HepG2 (cell line): ENCODE data around the gene PSPH. TPM values are rescaled to one million over a fixed set of nuclear protein-coding genes. Genes with fewer than 3 reads are reported as not detected.

Experiments used
- CTCF ChIP-seq: sonication (generic); formaldehyde crosslinking; IDR thresholded peaks from 2 replicates; pipeline ENCODE4 v1.5.0; 2020; ENCODE audit warnings: mild to moderate bottlenecking, missing genetic modification reagents, moderate library complexity
- FOXO1 ChIP-seq: sonication (generic); formaldehyde crosslinking; IDR thresholded peaks from 2 replicates; pipeline ENCODE4 v1.4.0; 2020; ENCODE audit warnings: missing genetic modification reagents
- GATAD1 ChIP-seq: IDR thresholded peaks from 2 replicates; pipeline ENCODE4 v1.6.1; 2016; ENCODE audit warnings: missing genetic modification reagents, missing compliant biosample characterization
- HIC2 ChIP-seq: sonication (generic); formaldehyde crosslinking; IDR thresholded peaks from 2 replicates; pipeline ENCODE4 v1.9.0; 2022; ENCODE audit warnings: low read depth, missing genetic modification reagents
- HNRNPH1 ChIP-seq: fragments of 200-400 bp; formaldehyde crosslinking; optimal IDR thresholded peaks from 2 replicates; pipeline ENCODE3; 2017; ENCODE audit warnings: mild to moderate bottlenecking, low read depth, low read length
- MTF1 ChIP-seq: sonication (generic); formaldehyde crosslinking; IDR thresholded peaks from 2 replicates; pipeline ENCODE4 v1.5.0; 2020; ENCODE audit warnings: missing genetic modification reagents
- MYNN ChIP-seq: sonication (generic); formaldehyde crosslinking; IDR thresholded peaks from 2 replicates; pipeline ENCODE4 v1.4.0; 2020; ENCODE audit warnings: mild to moderate bottlenecking, low read depth, missing genetic modification reagents
- NRL ChIP-seq: sonication (generic); formaldehyde crosslinking; IDR thresholded peaks from 2 replicates; pipeline ENCODE4 v1.5.0; 2020; ENCODE audit warnings: missing genetic modification reagents, mild to moderate bottlenecking, moderate library complexity, borderline replicate concordance
- PAF1 ChIP-seq: IDR thresholded peaks from 2 replicates; pipeline ENCODE4 v1.6.1; 2016; ENCODE audit warnings: missing genetic modification reagents, missing compliant biosample characterization
- RFXAP ChIP-seq: sonication (generic); formaldehyde crosslinking; IDR thresholded peaks from 2 replicates; pipeline ENCODE4 v1.4.0; 2020; ENCODE audit warnings: missing genetic modification reagents, borderline replicate concordance
- SAP130 ChIP-seq: IDR thresholded peaks from 2 replicates; pipeline ENCODE4 v1.6.1; 2016; ENCODE audit warnings: low read depth
- THAP11 ChIP-seq: IDR thresholded peaks from 2 replicates; pipeline ENCODE4 v1.6.1; 2016; ENCODE audit warnings: missing biosample characterization, missing genetic modification reagents
- YY1 ChIP-seq: IDR thresholded peaks from 2 replicates; pipeline ENCODE4 v1.6.1; 2011; ENCODE audit warnings: low read length, low read depth, moderate library complexity, mild to moderate bottlenecking; ENCODE audit not compliant: insufficient read depth, insufficient replicate concordance
- ZNF143 ChIP-seq: sonication (generic); formaldehyde crosslinking; IDR thresholded peaks from 2 replicates; pipeline ENCODE4 v1.4.0; 2020; ENCODE audit warnings: missing genetic modification reagents
- ZNF282 ChIP-seq: fragments of 450-650 bp; IDR thresholded peaks from 2 replicates; pipeline ENCODE4 v1.6.1; 2018; ENCODE audit not compliant: partially characterized antibody
- ZNF331 ChIP-seq: sonication (generic); formaldehyde crosslinking; IDR thresholded peaks from 2 replicates; pipeline ENCODE4 v1.4.0; 2020; ENCODE audit warnings: missing genetic modification reagents
- ZNF484 ChIP-seq: sonication (generic); formaldehyde crosslinking; IDR thresholded peaks from 2 replicates; pipeline ENCODE4 v1.5.1; 2020; ENCODE audit warnings: mild to moderate bottlenecking, low read depth, missing genetic modification reagents, borderline replicate concordance
- ZNF501 ChIP-seq: sonication (generic); formaldehyde crosslinking; IDR thresholded peaks from 2 replicates; pipeline ENCODE4 v1.5.1; 2020; ENCODE audit warnings: mild to moderate bottlenecking, moderate library complexity, missing genetic modification reagents
- ZNF547 ChIP-seq: sonication (generic); formaldehyde crosslinking; IDR thresholded peaks from 2 replicates; pipeline ENCODE4 v1.5.1; 2020; ENCODE audit warnings: mild to moderate bottlenecking, missing genetic modification reagents
- ZNF713 ChIP-seq: sonication (generic); formaldehyde crosslinking; IDR thresholded peaks from 2 replicates; pipeline ENCODE4 v1.4.0; 2020; ENCODE audit warnings: mild to moderate bottlenecking, missing genetic modification reagents
- ZNF781 ChIP-seq: sonication (generic); formaldehyde crosslinking; IDR thresholded peaks from 2 replicates; pipeline ENCODE4 v1.5.1; 2020; ENCODE audit warnings: borderline replicate concordance, mild to moderate bottlenecking, missing genetic modification reagents; ENCODE audit errors: not compliant biosample characterization
- polyA plus RNA-seq, 8 experiments: library from polyadenylated mRNA; depleted of rRNA in 3 of 8; stranded (reverse) in 7 of 8; unstranded in 1 of 8; fragments of >200 nt; fragmentation: Illumina TruSeq in 4 of 8; extraction: Trizol in 4 of 8; gene quantifications; 2 replicates each; pipeline versions ENCODE4 v1.2.1 to v1.2.3, GENCODE V29; 2011 to 2016; ENCODE audit warnings: low read depth in 4 of 8, missing spikeins in 1 of 8, mixed read lengths in 1 of 8; ENCODE audit not compliant: insufficient read depth in 1 of 8
- total RNA-seq, 5 experiments: library from RNA; depleted of rRNA; stranded (reverse); fragments of >200 nt; fragmentation: Illumina TruSeq; extraction: Trizol; gene quantifications; 2 replicates each; pipeline ENCODE4 v1.2.3, GENCODE V29; 2016; ENCODE audit warnings: low read depth in 1 of 5
- TF ChIP-seq, protein P1 (sequence below): sonication (generic); formaldehyde crosslinking; IDR thresholded peaks from 2 replicates; pipeline ENCODE4 v1.4.0; 2020; ENCODE audit warnings: missing genetic modification reagents
- TF ChIP-seq, protein P2 (sequence below): sonication (generic); formaldehyde crosslinking; IDR thresholded peaks from 2 replicates; pipeline ENCODE4 v1.8.1; 2023; ENCODE audit warnings: mild to moderate bottlenecking, missing genetic modification reagents, borderline replicate concordance

The PSPH gene
- total and polyA plus RNA-seq, 2 of the 13 experiments (the other 11 are each of a cell fraction or from before 2014, with no cell fraction given) = 85.5 to 124 TPM

GRCh38 chr7:55965805-55966421, 85.3 kb downstream of the PSPH start (continued):
- TF ChIP-seq, protein P1, sequence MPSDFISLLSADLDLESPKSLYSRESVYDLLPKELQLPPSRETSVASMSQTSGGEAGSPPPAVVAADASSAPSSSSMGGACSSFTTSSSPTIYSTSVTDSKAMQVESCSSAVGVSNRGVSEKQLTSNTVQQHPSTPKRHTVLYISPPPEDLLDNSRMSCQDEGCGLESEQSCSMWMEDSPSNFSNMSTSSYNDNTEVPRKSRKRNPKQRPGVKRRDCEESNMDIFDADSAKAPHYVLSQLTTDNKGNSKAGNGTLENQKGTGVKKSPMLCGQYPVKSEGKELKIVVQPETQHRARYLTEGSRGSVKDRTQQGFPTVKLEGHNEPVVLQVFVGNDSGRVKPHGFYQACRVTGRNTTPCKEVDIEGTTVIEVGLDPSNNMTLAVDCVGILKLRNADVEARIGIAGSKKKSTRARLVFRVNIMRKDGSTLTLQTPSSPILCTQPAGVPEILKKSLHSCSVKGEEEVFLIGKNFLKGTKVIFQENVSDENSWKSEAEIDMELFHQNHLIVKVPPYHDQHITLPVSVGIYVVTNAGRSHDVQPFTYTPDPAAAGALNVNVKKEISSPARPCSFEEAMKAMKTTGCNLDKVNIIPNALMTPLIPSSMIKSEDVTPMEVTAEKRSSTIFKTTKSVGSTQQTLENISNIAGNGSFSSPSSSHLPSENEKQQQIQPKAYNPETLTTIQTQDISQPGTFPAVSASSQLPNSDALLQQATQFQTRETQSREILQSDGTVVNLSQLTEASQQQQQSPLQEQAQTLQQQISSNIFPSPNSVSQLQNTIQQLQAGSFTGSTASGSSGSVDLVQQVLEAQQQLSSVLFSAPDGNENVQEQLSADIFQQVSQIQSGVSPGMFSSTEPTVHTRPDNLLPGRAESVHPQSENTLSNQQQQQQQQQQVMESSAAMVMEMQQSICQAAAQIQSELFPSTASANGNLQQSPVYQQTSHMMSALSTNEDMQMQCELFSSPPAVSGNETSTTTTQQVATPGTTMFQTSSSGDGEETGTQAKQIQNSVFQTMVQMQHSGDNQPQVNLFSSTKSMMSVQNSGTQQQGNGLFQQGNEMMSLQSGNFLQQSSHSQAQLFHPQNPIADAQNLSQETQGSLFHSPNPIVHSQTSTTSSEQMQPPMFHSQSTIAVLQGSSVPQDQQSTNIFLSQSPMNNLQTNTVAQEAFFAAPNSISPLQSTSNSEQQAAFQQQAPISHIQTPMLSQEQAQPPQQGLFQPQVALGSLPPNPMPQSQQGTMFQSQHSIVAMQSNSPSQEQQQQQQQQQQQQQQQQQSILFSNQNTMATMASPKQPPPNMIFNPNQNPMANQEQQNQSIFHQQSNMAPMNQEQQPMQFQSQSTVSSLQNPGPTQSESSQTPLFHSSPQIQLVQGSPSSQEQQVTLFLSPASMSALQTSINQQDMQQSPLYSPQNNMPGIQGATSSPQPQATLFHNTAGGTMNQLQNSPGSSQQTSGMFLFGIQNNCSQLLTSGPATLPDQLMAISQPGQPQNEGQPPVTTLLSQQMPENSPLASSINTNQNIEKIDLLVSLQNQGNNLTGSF = no peak
- TF ChIP-seq GATAD1 (CRISPR knock-in tag) (no peak), ZNF781 (no peak), YY1 (no peak), RFXAP (CRISPR knock-in tag) (no peak), ZNF501 (CRISPR knock-in tag) (peak; percentile 18; the same call in 1 of the 2 replicates), PAF1 (CRISPR knock-in tag) (no peak), HNRNPH1 (no peak), MTF1 (CRISPR knock-in tag) (no peak), SAP130 (peak; percentile 62), THAP11 (CRISPR knock-in tag) (no peak), MYNN (CRISPR knock-in tag) (no peak), ZNF713 (no peak), NRL (CRISPR knock-in tag) (no peak), CTCF (CRISPR knock-in tag) (no peak), ZNF484 (CRISPR knock-in tag) (no peak), FOXO1 (no peak), ZNF547 (CRISPR knock-in tag) (no peak), ZNF143 (no peak), ZNF282 (no peak), ZNF331 (CRISPR knock-in tag) (no peak), HIC2 (peak; percentile 69; the same call in 1 of the 2 replicates)
- TF ChIP-seq, protein P2, sequence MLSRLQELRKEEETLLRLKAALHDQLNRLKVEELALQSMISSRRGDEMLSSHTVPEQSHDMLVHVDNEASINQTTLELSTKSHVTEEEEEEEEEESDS (CRISPR knock-in tag) = no peak
